ENCODE measurements around the gene SKAP2. TPM values are rescaled to one million over a fixed set of nuclear protein-coding genes. Genes with fewer than 3 reads are reported as not detected.

SKAP2 gene
- polyA plus RNA-seq, 1 donor: 31.2 TPM

DNA sequence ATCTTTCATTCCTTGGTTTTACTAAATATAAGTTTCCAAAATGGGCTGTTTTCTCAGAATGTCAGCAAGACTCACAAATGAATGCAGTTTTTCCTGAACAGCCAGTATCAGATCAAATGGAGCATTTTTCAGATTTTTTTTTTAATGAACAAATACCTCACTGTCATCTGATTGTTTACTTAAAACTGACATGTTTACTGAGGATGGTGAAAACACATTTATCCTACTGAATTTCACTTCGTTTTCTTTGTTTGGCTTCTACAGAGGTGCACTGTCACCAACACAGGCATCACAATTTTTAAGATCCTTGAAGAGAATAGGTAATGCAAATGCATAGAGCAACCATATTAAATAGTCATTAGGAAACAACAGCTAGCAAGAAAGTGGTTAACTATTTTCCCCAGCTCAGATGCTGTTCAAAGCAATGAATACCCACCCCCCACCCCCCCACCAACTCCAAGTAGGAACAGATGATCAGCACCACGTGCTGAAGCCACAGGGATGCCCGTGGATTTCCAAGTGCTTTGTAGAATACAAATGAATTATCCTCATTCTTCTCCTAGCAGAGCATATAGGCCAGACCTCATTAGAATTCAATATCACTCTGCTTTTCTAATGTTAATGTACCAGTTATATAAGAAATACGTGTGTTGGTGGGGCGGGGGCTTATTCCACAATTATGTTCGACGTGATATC lies 205.9 kb downstream of the SKAP2 start:
- Histone ChIP-seq H3K27me3 (ENCODE audit: control insufficient read depth, insufficient read depth, low read length) (peaks cover 3% of the 10 kb centered on the region), H3K27ac (ENCODE audit: low read length) (no peak overlapping the region), H3K36me3 (ENCODE audit: control insufficient read depth, insufficient read depth, low read length) (no peaks in the 10 kb centered on the region), H3K9me3 (ENCODE audit: control insufficient read depth, low read depth, low read length) (no peaks in the 10 kb centered on the region), H3K4me3 (ENCODE audit: low read length) (no peak overlapping the region), H3K4me1 (ENCODE audit: control insufficient read depth, insufficient read depth, low read length) (no peaks in the 10 kb centered on the region)
- WGBS (ENCODE audit: insufficient coverage, low lambda C conversion rate): 93% methylated on average over 3 of the region's 7 CpGs
- DNase-seq: no peak

DNA sequence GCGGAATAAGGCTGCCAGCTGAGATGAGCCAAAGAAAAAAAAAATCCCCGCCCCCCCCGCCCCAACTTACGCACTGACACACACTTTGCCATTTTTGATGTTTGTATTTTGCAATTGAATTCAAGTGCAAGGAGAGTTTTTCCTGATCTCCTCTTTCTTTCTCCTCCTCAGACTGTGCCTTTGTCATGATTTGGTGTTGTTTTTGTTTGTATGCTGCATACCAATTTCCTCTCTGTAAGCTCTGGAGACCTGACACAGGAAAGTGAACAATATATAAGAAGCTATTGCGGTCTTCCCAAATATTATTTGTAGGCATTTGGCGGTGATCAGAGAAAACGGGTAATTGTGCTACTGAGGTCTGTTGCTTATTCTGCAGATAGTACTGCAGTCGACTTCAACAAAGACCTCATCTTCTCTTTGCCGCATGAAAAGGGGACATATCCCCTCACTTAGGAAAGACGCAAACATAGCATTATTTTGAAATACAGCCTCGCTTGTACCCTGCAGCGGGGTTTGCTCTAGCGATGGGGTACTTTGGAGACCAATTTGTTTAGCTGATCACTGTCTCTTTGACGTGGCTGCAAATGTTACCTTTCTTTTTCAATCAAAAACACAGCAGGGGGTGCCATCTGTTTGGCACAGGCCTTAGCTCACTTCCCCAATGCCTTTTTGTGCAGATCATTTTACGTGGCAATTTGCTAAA lies 206.6 kb downstream of the SKAP2 start:
- H3K9me3 ChIP-seq (ENCODE audit: control insufficient read depth, low read depth, low read length): no peaks in the 10 kb centered on the region
- no peaks in the 10 kb centered on the region for H3K36me3 ChIP-seq (ENCODE audit: control insufficient read depth, insufficient read depth, low read length)
- peaks cover 3% of the 10 kb centered on the region for H3K27me3 ChIP-seq (ENCODE audit: control insufficient read depth, insufficient read depth, low read length)
- H3K27ac ChIP-seq (ENCODE audit: low read length): no peak overlapping the region
- no peak overlapping the region for H3K4me3 ChIP-seq (ENCODE audit: low read length)
- no peaks in the 10 kb centered on the region for H3K4me1 ChIP-seq (ENCODE audit: control insufficient read depth, insufficient read depth, low read length)
- 83% methylated on average over 1 of the region's 15 CpGs for WGBS (ENCODE audit: insufficient coverage, low lambda C conversion rate)
- no peak for DNase-seq

DNA sequence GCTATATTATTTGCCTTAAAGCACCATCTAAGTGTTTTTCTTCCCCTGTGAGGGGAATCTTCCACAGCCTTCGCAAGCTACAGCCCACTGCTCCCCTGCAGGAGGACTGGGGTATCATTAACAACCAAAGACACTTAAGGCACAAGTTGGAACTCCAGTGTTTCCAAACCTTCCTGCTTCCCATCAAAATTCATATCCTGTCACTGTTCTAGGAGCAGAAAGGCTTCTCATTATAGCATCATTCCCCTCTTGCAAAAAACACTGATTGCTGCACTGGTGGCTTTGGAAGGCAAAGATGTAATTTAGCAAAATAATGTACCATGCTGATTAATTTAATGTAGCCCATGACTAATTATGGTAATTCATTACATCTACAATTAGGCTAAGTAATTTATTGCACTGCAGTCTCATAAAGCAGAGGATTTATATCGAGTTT lies 207.2 kb downstream of the SKAP2 start:
- no peak for DNase-seq

DNA sequence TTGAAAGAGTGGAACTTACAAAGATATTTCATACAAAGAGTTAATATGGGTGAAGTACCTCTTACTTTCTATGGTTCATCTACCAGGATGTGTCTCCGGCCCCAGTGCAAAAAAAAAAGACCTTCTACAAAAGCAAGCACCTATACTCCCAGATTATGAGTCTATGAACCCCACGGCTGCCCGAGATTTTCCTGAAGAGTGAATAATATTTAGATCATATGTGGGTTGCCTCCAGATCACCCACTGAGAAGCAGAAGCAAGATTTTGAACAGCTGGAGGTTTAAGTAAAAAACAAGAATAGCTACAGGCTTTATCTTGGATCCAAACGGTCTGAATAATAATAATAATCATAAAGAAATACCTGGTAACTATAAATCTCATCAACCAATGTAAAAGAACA lies 207.7 kb downstream of the SKAP2 start:
- Histone ChIP-seq H3K36me3 (ENCODE audit: control insufficient read depth, insufficient read depth, low read length) (no peaks in the 10 kb centered on the region), H3K9me3 (ENCODE audit: control insufficient read depth, low read depth, low read length) (no peaks in the 10 kb centered on the region), H3K4me3 (ENCODE audit: low read length) (no peak overlapping the region), H3K4me1 (ENCODE audit: control insufficient read depth, insufficient read depth, low read length) (no peaks in the 10 kb centered on the region), H3K27ac (ENCODE audit: low read length) (no peak overlapping the region), H3K27me3 (ENCODE audit: control insufficient read depth, insufficient read depth, low read length) (peaks cover 3% of the 10 kb centered on the region)
- WGBS (ENCODE audit: insufficient coverage, low lambda C conversion rate): no CpG with 5 or more reads among the region's 4 CpGs
- DNase-seq: no peak

More for the DNA sequence above, 207.2 kb downstream of the SKAP2 start:
- Histone ChIP-seq H3K27ac (ENCODE audit: low read length) (no peak overlapping the region), H3K27me3 (ENCODE audit: control insufficient read depth, insufficient read depth, low read length) (peaks cover 3% of the 10 kb centered on the region), H3K4me1 (ENCODE audit: control insufficient read depth, insufficient read depth, low read length) (no peaks in the 10 kb centered on the region), H3K36me3 (ENCODE audit: control insufficient read depth, insufficient read depth, low read length) (no peaks in the 10 kb centered on the region), H3K9me3 (ENCODE audit: control insufficient read depth, low read depth, low read length) (no peaks in the 10 kb centered on the region), H3K4me3 (ENCODE audit: low read length) (no peak overlapping the region)
- WGBS (ENCODE audit: insufficient coverage, low lambda C conversion rate): no CpG with 5 or more reads among the region's 2 CpGs

DNA sequence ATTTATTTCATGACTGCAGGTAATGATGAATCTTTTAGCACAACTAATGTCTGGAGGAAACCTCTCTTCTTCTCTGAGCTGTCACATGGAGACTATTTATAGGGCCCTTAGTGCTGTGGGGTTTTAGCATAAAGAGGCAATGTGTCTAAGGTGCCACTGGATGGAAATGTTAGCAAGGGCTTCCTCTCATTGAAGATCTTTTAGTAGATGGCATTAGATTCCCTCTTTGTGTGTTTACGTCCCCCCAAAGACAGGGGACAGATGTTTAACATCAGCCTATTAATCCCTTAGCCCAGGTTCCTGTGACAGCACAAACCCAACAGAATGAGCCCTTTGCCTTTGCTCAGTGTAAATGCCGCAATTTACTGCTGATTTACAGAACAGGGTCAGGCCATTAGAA lies 208.6 kb downstream of the SKAP2 start:
- DNase-seq: no peak
- no peaks in the 10 kb centered on the region for H3K9me3 ChIP-seq (ENCODE audit: control insufficient read depth, low read depth, low read length)
- H3K27ac ChIP-seq (ENCODE audit: low read length): no peak overlapping the region
- peaks cover 3% of the 10 kb centered on the region for H3K27me3 ChIP-seq (ENCODE audit: control insufficient read depth, insufficient read depth, low read length)
- H3K4me1 ChIP-seq (ENCODE audit: control insufficient read depth, insufficient read depth, low read length): no peaks in the 10 kb centered on the region
- no CpG with 5 or more reads among the region's 2 CpGs for WGBS (ENCODE audit: insufficient coverage, low lambda C conversion rate)
- H3K36me3 ChIP-seq (ENCODE audit: control insufficient read depth, insufficient read depth, low read length): no peaks in the 10 kb centered on the region
- no peak overlapping the region for H3K4me3 ChIP-seq (ENCODE audit: low read length)

DNA sequence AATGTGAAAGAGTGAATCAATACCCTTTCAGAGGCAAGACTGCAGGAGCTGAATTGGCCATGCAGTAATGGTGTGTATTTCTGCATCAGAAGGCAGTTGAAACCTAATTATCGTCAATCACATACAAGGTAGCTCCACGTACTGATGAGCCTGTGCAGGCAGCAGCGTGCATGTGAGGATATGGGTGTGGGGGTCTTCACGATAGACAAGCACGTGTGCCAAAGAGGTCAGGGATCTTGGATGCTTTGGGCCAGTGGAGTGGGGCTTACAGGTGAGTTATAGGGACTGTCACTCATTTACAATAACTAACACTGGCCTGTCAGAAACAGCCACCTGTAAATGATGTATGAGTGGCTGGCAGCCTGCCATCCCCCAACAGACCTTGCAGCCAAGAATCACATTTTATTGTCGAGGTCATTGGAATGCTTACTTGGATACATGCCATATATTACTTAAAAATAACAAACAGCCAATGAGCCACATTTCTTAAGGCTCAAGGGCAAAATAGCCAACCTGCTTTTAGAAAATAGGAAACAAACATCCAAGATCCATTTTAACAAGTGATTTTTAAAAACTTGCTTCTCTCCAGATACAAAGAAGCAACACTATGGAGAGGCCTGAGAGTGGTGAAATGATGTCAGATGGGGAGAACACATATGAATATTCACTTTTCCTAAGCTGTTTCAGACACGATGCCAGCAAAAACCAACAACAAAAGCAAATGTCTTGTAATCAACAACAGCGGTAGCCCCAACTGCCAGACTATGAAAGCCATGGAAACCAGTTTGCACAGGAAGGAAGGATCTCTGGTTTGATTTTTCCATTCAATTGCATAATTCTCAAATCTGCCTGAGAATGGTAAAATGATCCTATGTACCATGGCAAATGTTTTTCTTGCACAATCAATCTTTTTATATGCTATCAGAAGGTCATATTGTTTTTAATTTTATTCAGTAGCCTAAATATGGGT lies 210.7 kb downstream of the SKAP2 start:
- Histone ChIP-seq H3K36me3 (ENCODE audit: control insufficient read depth, insufficient read depth, low read length) (no peaks in the 10 kb centered on the region), H3K4me3 (ENCODE audit: low read length) (no peak overlapping the region), H3K4me1 (ENCODE audit: control insufficient read depth, insufficient read depth, low read length) (no peaks in the 10 kb centered on the region), H3K27me3 (ENCODE audit: control insufficient read depth, insufficient read depth, low read length) (peaks cover 3% of the 10 kb centered on the region), H3K9me3 (ENCODE audit: control insufficient read depth, low read depth, low read length) (no peaks in the 10 kb centered on the region), H3K27ac (ENCODE audit: low read length) (no peak overlapping the region)
- peak; percentile 9 to 55 for DNase-seq
- no CpG with 5 or more reads among the region's 8 CpGs for WGBS (ENCODE audit: insufficient coverage, low lambda C conversion rate)

DNA sequence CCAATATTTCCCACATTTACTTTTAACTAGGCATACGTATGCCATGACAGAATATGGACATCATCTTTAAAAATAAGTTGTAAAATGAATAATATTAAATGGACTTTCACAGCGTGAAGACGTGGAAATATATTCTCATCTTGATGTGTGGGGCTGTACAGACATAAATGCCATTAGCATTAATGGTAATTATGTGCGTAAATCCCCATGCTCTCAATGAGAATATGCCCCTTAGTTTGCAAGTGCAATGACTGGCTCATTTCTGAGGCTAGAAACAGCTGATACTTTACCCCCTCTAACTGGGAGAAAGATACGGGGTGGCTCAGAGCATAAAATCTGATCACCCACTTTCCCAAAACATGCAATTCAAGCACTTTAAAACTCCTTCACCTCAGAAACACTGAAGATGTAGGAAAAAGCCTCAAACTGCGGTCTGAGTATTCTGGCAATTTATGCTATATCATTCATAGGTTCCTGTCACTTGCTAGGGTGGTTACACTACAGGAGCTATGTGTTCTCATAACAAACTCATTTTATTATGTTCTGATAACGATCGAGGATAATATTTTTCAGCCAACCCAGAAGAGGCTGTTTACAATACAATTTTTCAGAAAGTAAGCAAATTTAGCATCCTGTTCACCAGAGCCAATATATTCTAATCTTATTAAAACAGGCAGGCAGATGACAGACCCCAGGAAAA lies 211.8 kb downstream of the SKAP2 start:
- no peak for DNase-seq
- Histone ChIP-seq H3K27ac (ENCODE audit: low read length) (no peak overlapping the region), H3K9me3 (ENCODE audit: control insufficient read depth, low read depth, low read length) (no peaks in the 10 kb centered on the region), H3K27me3 (ENCODE audit: control insufficient read depth, insufficient read depth, low read length) (peaks cover 3% of the 10 kb centered on the region), H3K36me3 (ENCODE audit: control insufficient read depth, insufficient read depth, low read length) (no peaks in the 10 kb centered on the region), H3K4me1 (ENCODE audit: control insufficient read depth, insufficient read depth, low read length) (no peaks in the 10 kb centered on the region), H3K4me3 (ENCODE audit: low read length) (no peak overlapping the region)
- WGBS (ENCODE audit: insufficient coverage, low lambda C conversion rate): no CpG with 5 or more reads among the region's 8 CpGs

DNA sequence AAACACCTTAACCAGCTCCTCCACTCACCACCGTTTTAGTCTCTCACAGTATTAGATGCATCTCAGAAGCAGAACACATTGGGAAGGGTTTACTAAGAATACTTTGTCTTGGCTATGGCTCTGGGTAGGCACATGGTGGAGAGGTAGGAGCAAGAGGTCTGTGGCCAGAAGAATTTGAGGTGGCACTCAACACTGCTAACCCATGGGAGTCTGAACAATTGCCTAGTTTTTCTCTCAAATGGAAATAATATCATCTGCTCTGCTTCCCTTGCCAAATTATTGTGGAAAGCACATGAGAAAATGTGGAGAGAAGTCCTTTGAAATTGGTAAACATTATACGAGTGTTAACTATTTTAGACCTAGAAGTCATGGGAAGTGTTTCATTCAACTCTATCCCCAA lies 214.3 kb downstream of the SKAP2 start:
- 100% methylated on average over 1 of the region's 2 CpGs for WGBS (ENCODE audit: insufficient coverage, low lambda C conversion rate)
- Histone ChIP-seq H3K4me3 (ENCODE audit: low read length) (no peak overlapping the region), H3K9me3 (ENCODE audit: control insufficient read depth, low read depth, low read length) (no peaks in the 10 kb centered on the region), H3K27me3 (ENCODE audit: control insufficient read depth, insufficient read depth, low read length) (no peaks in the 10 kb centered on the region), H3K27ac (ENCODE audit: low read length) (no peak overlapping the region), H3K36me3 (ENCODE audit: control insufficient read depth, insufficient read depth, low read length) (no peaks in the 10 kb centered on the region), H3K4me1 (ENCODE audit: control insufficient read depth, insufficient read depth, low read length) (no peaks in the 10 kb centered on the region)
- DNase-seq: no peak

DNA sequence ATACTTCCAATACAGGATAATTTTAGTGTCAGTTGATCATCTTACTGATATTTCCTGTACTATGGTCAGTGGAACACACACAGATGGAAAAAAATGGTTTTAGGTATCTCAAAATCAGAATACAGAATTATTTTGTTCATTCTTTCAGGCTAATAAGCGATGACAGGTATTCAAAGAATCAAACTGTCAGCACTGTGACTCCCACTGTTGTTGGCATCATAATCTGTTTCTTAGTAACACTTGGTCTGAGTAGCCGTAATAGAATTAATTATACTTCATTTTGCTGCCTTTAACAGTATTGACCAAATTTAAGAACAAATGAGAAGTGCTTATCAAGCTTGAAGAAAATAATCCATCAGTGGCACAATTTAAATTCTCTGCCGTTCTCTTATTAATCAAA lies 215.0 kb downstream of the SKAP2 start:
- no peaks in the 10 kb centered on the region for H3K36me3 ChIP-seq (ENCODE audit: control insufficient read depth, insufficient read depth, low read length)
- H3K4me1 ChIP-seq (ENCODE audit: control insufficient read depth, insufficient read depth, low read length): no peaks in the 10 kb centered on the region
- H3K9me3 ChIP-seq (ENCODE audit: control insufficient read depth, low read depth, low read length): no peaks in the 10 kb centered on the region
- H3K27me3 ChIP-seq (ENCODE audit: control insufficient read depth, insufficient read depth, low read length): no peaks in the 10 kb centered on the region
- DNase-seq: no peak
- H3K4me3 ChIP-seq (ENCODE audit: low read length): no peak overlapping the region
- H3K27ac ChIP-seq (ENCODE audit: low read length): no peak overlapping the region
- WGBS (ENCODE audit: insufficient coverage, low lambda C conversion rate): 100% methylated on average over 1 of the region's 3 CpGs

DNA sequence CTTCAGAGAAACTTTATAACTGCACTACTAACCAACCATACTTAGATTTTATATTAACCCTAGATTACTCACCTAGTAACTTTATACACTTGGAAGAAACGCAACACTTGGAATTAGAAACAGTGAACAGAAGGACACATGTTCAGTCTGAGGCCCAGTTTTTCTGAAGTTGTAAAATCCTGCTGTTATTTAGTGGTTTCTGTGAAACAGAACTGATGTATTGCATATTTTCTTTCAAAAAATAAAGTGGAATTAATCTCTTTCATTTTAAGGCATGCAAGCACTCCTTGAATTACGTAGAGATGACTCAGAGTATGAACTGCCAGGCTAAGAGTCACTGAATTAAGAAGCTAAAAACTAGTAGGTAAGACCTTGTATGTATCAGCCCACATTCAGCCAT lies 215.8 kb downstream of the SKAP2 start:
- Histone ChIP-seq H3K9me3 (ENCODE audit: control insufficient read depth, low read depth, low read length) (no peaks in the 10 kb centered on the region), H3K36me3 (ENCODE audit: control insufficient read depth, insufficient read depth, low read length) (no peaks in the 10 kb centered on the region), H3K27ac (ENCODE audit: low read length) (no peak overlapping the region), H3K4me1 (ENCODE audit: control insufficient read depth, insufficient read depth, low read length) (no peaks in the 10 kb centered on the region), H3K27me3 (ENCODE audit: control insufficient read depth, insufficient read depth, low read length) (no peaks in the 10 kb centered on the region), H3K4me3 (ENCODE audit: low read length) (no peak overlapping the region)
- no peak for DNase-seq
- WGBS (ENCODE audit: insufficient coverage, low lambda C conversion rate): no CpG with 5 or more reads among the region's 2 CpGs

Data from large intestine (tissue), 3 donors.